Measurements from ENCODE around the gene SRGAP1.
"Not testable (repeated sequence)": the region's sequence is repeated elsewhere in the genome, so short reads cannot be mapped to it uniquely, and the experiment has no call there.

SRGAP1 gene

GRCh38 chr12:64170730-64171129 lies 326.2 kb downstream of the SRGAP1 start:
- no peak for DNase-seq (ENCODE audit: low read depth)

- DNase-seq (ENCODE audit: low read depth): no peak
These were observed 327.2 kb downstream of the SRGAP1 start for GRCh38 chr12:64171715-64172114.

GRCh38 chr12:64172143-64172970 lies 327.9 kb downstream of the SRGAP1 start:
- no peak for DNase-seq (ENCODE audit: low read depth)

- peak; percentile 31 for DNase-seq (ENCODE audit: low read depth)
These were observed 329.0 kb downstream of the SRGAP1 start for GRCh38 chr12:64173456-64173855.

GRCh38 chr12:64175254-64175945 lies 330.9 kb downstream of the SRGAP1 start:
- DNase-seq (ENCODE audit: low read depth): peak; percentile 58

- DNase-seq (ENCODE audit: low read depth): no peak
These were observed 332.5 kb downstream of the SRGAP1 start for GRCh38 chr12:64177001-64177400.

- DNase-seq (ENCODE audit: low read depth): peak; percentile 86
These were observed 333.6 kb downstream of the SRGAP1 start for GRCh38 chr12:64178122-64178521.

- DNase-seq (ENCODE audit: low read depth): peak; percentile 63
These were observed 336.5 kb downstream of the SRGAP1 start for GRCh38 chr12:64180951-64181350.

- peak; percentile 93 for DNase-seq (ENCODE audit: low read depth)
These were observed 337.2 kb downstream of the SRGAP1 start for GRCh38 chr12:64181430-64182291.

GRCh38 chr12:64184216-64184615 lies 339.7 kb downstream of the SRGAP1 start:
- DNase-seq (ENCODE audit: low read depth): no peak

GRCh38 chr12:64186789-64187188 lies 342.3 kb downstream of the SRGAP1 start:
- DNase-seq (ENCODE audit: low read depth): peak; percentile 15

- DNase-seq (ENCODE audit: low read depth): peak; percentile 63
These were observed 342.9 kb downstream of the SRGAP1 start for GRCh38 chr12:64187370-64187769.

- no peak for DNase-seq (ENCODE audit: low read depth)
These were observed 343.3 kb downstream of the SRGAP1 start for GRCh38 chr12:64187794-64188193.

- no peak for DNase-seq (ENCODE audit: low read depth)
These were observed 345.0 kb downstream of the SRGAP1 start for GRCh38 chr12:64189530-64189929.

GRCh38 chr12:64190140-64190539 lies 345.6 kb downstream of the SRGAP1 start:
- no peak for DNase-seq (ENCODE audit: low read depth)

GRCh38 chr12:64192644-64193444 lies 348.3 kb downstream of the SRGAP1 start:
- no peak for DNase-seq (ENCODE audit: low read depth)

- no peak for DNase-seq (ENCODE audit: low read depth)
These were observed 349.4 kb downstream of the SRGAP1 start for GRCh38 chr12:64193931-64194330.

- peak; percentile 68 for DNase-seq (ENCODE audit: low read depth)
These were observed 350.0 kb downstream of the SRGAP1 start for GRCh38 chr12:64194333-64195149.

GRCh38 chr12:64195841-64196240 lies 351.3 kb downstream of the SRGAP1 start:
- not testable (repeated sequence) for DNase-seq (ENCODE audit: low read depth)

GRCh38 chr12:64203036-64203435 lies 358.5 kb downstream of the SRGAP1 start:
- no peak for DNase-seq (ENCODE audit: low read depth)

GRCh38 chr12:64203775-64204174 lies 359.3 kb downstream of the SRGAP1 start:
- no peak for DNase-seq (ENCODE audit: low read depth)
